ENCODE results near the gene LY6G6C.

DNA sequence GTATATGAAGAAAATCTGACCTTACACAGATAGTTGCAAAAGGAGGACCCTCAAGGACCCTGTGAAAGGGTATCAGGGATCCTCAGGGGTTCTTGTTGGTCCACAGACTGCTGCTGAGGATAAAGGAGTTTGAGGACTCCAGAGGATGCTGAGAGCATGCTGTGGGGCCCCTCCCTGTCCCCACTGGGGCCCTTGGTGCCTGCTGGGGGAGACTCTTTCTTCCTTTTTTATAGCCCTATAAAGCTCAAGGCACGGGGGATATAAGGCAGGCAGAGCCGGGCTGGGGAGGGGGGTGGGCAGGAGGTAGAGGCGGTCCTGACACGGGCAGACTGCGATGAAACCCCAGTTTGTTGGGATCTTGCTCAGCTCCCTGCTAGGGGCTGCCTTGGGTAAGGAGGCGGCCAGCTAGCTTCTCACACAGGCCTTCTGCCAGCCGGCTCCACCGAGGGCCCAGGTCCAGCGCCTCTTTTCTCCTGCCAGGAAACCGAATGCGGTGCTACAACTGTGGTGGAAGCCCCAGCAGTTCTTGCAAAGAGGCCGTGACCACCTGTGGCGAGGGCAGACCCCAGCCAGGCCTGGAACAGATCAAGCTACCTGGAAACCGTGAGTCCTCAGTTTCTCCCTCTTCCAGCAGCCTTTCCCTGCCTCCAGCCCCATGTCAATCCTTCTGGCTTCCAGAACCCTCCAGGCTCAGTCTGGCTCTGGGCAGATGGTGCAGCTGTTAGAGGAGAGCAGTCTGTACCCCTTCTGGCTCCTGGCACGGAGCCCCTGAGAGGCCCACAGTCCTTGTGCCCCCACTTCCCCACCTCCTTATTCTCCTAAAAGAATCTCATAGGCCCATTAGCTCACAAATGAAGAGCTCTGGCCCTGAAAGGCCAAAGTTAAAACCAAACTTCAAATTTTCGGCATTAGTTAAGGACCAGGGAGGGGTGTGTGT is 6.3 kb downstream of the LY6G6C start, which contains the start of gene LY6G6D:
- TF ChIP-seq POLR2A (IDR thresholded peaks at IDR 0.05) = no peak
- TF ChIP-seq, protein P1, sequence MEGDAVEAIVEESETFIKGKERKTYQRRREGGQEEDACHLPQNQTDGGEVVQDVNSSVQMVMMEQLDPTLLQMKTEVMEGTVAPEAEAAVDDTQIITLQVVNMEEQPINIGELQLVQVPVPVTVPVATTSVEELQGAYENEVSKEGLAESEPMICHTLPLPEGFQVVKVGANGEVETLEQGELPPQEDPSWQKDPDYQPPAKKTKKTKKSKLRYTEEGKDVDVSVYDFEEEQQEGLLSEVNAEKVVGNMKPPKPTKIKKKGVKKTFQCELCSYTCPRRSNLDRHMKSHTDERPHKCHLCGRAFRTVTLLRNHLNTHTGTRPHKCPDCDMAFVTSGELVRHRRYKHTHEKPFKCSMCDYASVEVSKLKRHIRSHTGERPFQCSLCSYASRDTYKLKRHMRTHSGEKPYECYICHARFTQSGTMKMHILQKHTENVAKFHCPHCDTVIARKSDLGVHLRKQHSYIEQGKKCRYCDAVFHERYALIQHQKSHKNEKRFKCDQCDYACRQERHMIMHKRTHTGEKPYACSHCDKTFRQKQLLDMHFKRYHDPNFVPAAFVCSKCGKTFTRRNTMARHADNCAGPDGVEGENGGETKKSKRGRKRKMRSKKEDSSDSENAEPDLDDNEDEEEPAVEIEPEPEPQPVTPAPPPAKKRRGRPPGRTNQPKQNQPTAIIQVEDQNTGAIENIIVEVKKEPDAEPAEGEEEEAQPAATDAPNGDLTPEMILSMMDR (IDR thresholded peaks at IDR 0.05) = no peak
